ENCODE data around the gene ANKS1B. TPM values are rescaled to one million over a fixed set of nuclear protein-coding genes. Genes with fewer than 3 reads are reported as not detected.

Gene ANKS1B
- total and polyA plus RNA-seq, 2 of the 4 experiments (the other 2 are of a cell fraction), result 0.17 to 0.18 TPM

- Histone ChIP-seq H3K27ac (ENCODE audit: insufficient read depth, low read length) (no peak overlapping the region), H4K8ac (ENCODE audit: low read depth in 2 of 2, low read length in 2 of 2) (no peak overlapping the region), H3K56ac (ENCODE audit: extremely low read depth, insufficient read depth, low read length) (no peak overlapping the region), H3K9ac (ENCODE audit: low read depth, low read length) (no peak overlapping the region), H2BK15ac (ENCODE audit: low read depth, low read length) (no peak overlapping the region), H3K4me3 (ENCODE audit: insufficient read depth, low read depth, low read length) (no peak overlapping the region), H4K91ac (ENCODE audit: insufficient read depth, low read depth, low read length) (no peak overlapping the region), H4K20me1 (ENCODE audit: insufficient read depth, low read length) (no peaks in the 10 kb centered on the region), H3K79me1 (ENCODE audit: low read depth in 1 of 2, low read length in 2 of 2) (no peaks in the 10 kb centered on the region), H3K4ac (ENCODE audit: low read depth, low read length) (no peak overlapping the region), H3K9me1 (ENCODE audit: insufficient read depth, low read length) (no peaks in the 10 kb centered on the region), H2AK5ac (ENCODE audit: low read depth, low read length) (no peak overlapping the region), H2BK5ac (ENCODE audit: low read depth, low read length, poor library complexity, severe bottlenecking) (no peak overlapping the region), H3K23ac (ENCODE audit: low read depth, low read length) (no peak overlapping the region), H2AFZ (replicated peaks; ENCODE audit: low read length, poor library complexity) (no peak overlapping the region), H2BK120ac (ENCODE audit: low read depth, low read length) (no peak overlapping the region), H3K14ac (replicated peaks; ENCODE audit: low read depth, low read length) (no peak overlapping the region), H3K36me3 (ENCODE audit: control insufficient read depth, insufficient read depth, low read length) (no peaks in the 10 kb centered on the region), H2AK9ac (replicated peaks; ENCODE audit: low read depth, low read length, poor library complexity) (no peak overlapping the region), H3K4me2 (ENCODE audit: low read depth, low read length) (no peak overlapping the region), H3K4me1 (ENCODE audit: control insufficient read depth, insufficient read depth, low read length) (no peaks in the 10 kb centered on the region), H3K27me3 (ENCODE audit: control insufficient read depth, insufficient read depth, low read length) (no peaks in the 10 kb centered on the region), H3K9me3 (ENCODE audit: control insufficient read depth, insufficient read depth, low read length) (no peaks in the 10 kb centered on the region), H2BK20ac (ENCODE audit: low read depth, low read length) (no peak overlapping the region), H4K5ac (ENCODE audit: low read depth, low read length) (no peak overlapping the region), H3K18ac (ENCODE audit: low read depth, low read length) (no peak overlapping the region)
- ChIA-PET POLR2A (ENCODE audit: unreplicated experiment) (no interaction called here), CTCF (no interaction called here)
- ATAC-seq (ENCODE audit: low read depth) (no peak), DNase-seq (peak; percentile 20)
- in situ Hi-C loops (cut with MboI; ENCODE audit: low sequenced_read_pairs), result no loop called here
- no TSS peak for BruUV-seq (replicated peaks)
- dilution Hi-C loops (cut with HindIII; ENCODE audit: low sequenced_read_pairs, unreplicated experiment), result no loop called here
- no CpG with 5 or more reads among the region's 2 CpGs for WGBS, 2 experiments (ENCODE audit: extremely low coverage in 2 of 2, insufficient read length in 1 of 2)
- TF ChIP-seq ELK1 (IDR thresholded peaks at IDR 0.05; ENCODE audit: borderline replicate concordance, low read depth, low read length) (no peak), POLR2A (IDR thresholded peaks at IDR 0.05; ENCODE audit: low read depth, low read length) (no peak), CTCF (conservative IDR thresholded peaks at IDR 0.05; ENCODE audit: low read depth, low read length) (peak; percentile 44; the same call in 1 of the 2 replicates), RAD21 (IDR thresholded peaks at IDR 0.05; ENCODE audit: low read length) (peak; percentile 41), SMC3 (IDR thresholded peaks at IDR 0.05; ENCODE audit: low read depth, low read length) (peak; percentile 37)
- intact Hi-C loops (cut with micrococcal nuclease), result loop anchor here (10.0 kb wide), 1 partner anchor 215 kb away; no protein-coding TSS in a partner anchor
Measured at GRCh38 chr12:98939350-98939749, 1045.4 kb downstream of the ANKS1B start.

Measured in IMR-90 (cell line).